K562 (cell line): Measurements from ENCODE around the gene COL20A1. TPM values are rescaled to one million over a fixed set of nuclear protein-coding genes. Genes with fewer than 3 reads are reported as not detected.

Source experiments
- CEBPG ChIP-seq, 3 experiments: fragments of 200-800 bp in 1 of 3; sonication (Bioruptor generic) in 1 of 3; sonication (generic) in 1 of 3; formaldehyde crosslinking in 1 of 3; IDR thresholded peaks in 2 of 3; conservative IDR thresholded peaks in 1 of 3; 2 replicates each; pipeline versions ENCODE4 v1.6.1 to v1.8.0; 2016 to 2022; ENCODE audit warnings: missing compliant biosample characterization in 2 of 3, missing genetic modification characterization in 2 of 3, mild to moderate bottlenecking in 1 of 3, missing genetic modification reagents in 1 of 3
- CREB3L1 ChIP-seq: fragments of 450-650 bp; IDR thresholded peaks from 2 replicates; pipeline ENCODE4 v1.6.1; 2014; ENCODE audit warnings: low read depth, mild to moderate bottlenecking, moderate library complexity, borderline replicate concordance
- CUX1 ChIP-seq: fragments of 200-800 bp; sonication (Bioruptor generic); IDR thresholded peaks from 2 replicates; pipeline ENCODE4 v1.6.1; 2016; ENCODE audit warnings: missing genetic modification characterization, missing compliant biosample characterization
- NFRKB ChIP-seq: fragments of 450-650 bp; IDR thresholded peaks from 2 replicates; pipeline ENCODE4 v1.6.1; 2016; ENCODE audit warnings: low read depth
- TEAD2 ChIP-seq: fragments of 450-650 bp; IDR thresholded peaks from 2 replicates; pipeline ENCODE4 v1.6.1; 2016; ENCODE audit warnings: missing genetic modification characterization, control low read depth, missing compliant biosample characterization
- polyA plus RNA-seq, 8 experiments: library from polyadenylated mRNA; depleted of rRNA in 4 of 8; stranded (reverse) in 5 of 8; unstranded in 3 of 8; fragments of >200 nt; fragmentation: Nextera tagmentation in 2 of 8; fragmentation: Illumina TruSeq in 1 of 8; extraction: Ambion mirVana in 2 of 8; extraction: Trizol in 1 of 8; gene quantifications; 2 replicates each; pipeline versions ENCODE4 v1.2.1 to v1.2.3, GENCODE V29; 2011 to 2014; ENCODE audit warnings: inconsistent platforms in 1 of 8, missing spikeins in 1 of 8
- total RNA-seq, 7 experiments: library from RNA; depleted of rRNA in 6 of 7; stranded (reverse); fragments of >200 nt in 6 of 7; fragmentation: Illumina TruSeq in 2 of 7; extraction: Trizol in 2 of 7; gene quantifications; 2 replicates each; pipeline versions ENCODE4 v1.2.1 to v1.2.3, GENCODE V29; 2011 to 2021; ENCODE audit warnings: low replicate concordance in 1 of 7

Gene COL20A1
- total and polyA plus RNA-seq, 9 of the 15 experiments (the other 6 are each of a cell fraction or from before 2014, with no cell fraction given), result not detected

- TF ChIP-seq CUX1 (CRISPR knock-in tag) (no peak), CREB3L1 (no peak), CEBPG (CRISPR knock-in tag; IDR thresholded peaks at IDR 0.05) (no peak), CEBPG (tag; conservative IDR thresholded peaks at IDR 0.05 in 1 of 2, IDR thresholded peaks at IDR 0.05 in 1 of 2) (no peak), NFRKB (no peak), TEAD2 (tag) (no peak)
Measured at GRCh38 chr20:63363013-63363957, 70.3 kb downstream of the COL20A1 start (continued).
